ENCODE measurements around the gene CTNND2.
"Not testable (repeated sequence)": the region's sequence is repeated elsewhere in the genome, so short reads cannot be mapped to it uniquely, and the experiment has no call there.

CTNND2 gene

GRCh38 chr5:11415751-11416150 is 488.5 kb downstream of the CTNND2 start:
- Histone ChIP-seq H3K4me2 (ENCODE audit: insufficient read depth, low read length) (no peak overlapping the region), H2AFZ (ENCODE audit: low read depth, low read length) (no peak overlapping the region), H3K4me3 (ENCODE audit: low read depth in 1 of 2, low read length in 2 of 2) (no peak overlapping the region), H3K36me3 (ENCODE audit: insufficient read depth, low read length) (no peaks in the 10 kb centered on the region), H4K20me1 (ENCODE audit: insufficient read depth, low read length) (no peaks in the 10 kb centered on the region), H3K79me2 (ENCODE audit: insufficient read depth, low read length) (no peaks in the 10 kb centered on the region), H3K9me3 (ENCODE audit: insufficient read depth, low read length, severe bottlenecking) (no peaks in the 10 kb centered on the region), H3K4me1 (ENCODE audit: insufficient read depth, low read length) (no peaks in the 10 kb centered on the region), H3K9ac (ENCODE audit: low read depth, low read length) (no peak overlapping the region), H3K27ac (ENCODE audit: low read length) (no peak overlapping the region), H3K27me3 (ENCODE audit: insufficient read depth, low read length, poor library complexity) (no peaks in the 10 kb centered on the region)
- no peak for ATAC-seq (ENCODE audit: insufficient read depth, low read depth)
- no peak for DNase-seq
- no peak for TF ChIP-seq EZH2 (IDR thresholded peaks at IDR 0.05; ENCODE audit: borderline replicate concordance, low read depth, low read length, severe bottlenecking)
- TF ChIP-seq CTCF (IDR thresholded peaks at IDR 0.05; ENCODE audit: borderline replicate concordance, extremely low read depth, low read length, poor library complexity, severe bottlenecking), result no peak

GRCh38 chr5:11414732-11415131 is 489.5 kb downstream of the CTNND2 start:
- H3K4me2 ChIP-seq (ENCODE audit: insufficient read depth, low read length); H3K79me2 ChIP-seq (ENCODE audit: insufficient read depth, low read length); ATAC-seq (ENCODE audit: insufficient read depth, low read depth); H3K9ac ChIP-seq (ENCODE audit: low read depth, low read length); H2AFZ ChIP-seq (ENCODE audit: low read depth, low read length); H3K4me1 ChIP-seq (ENCODE audit: insufficient read depth, low read length); H3K4me3 ChIP-seq (ENCODE audit: low read depth in 1 of 2, low read length in 2 of 2); H4K20me1 ChIP-seq (ENCODE audit: insufficient read depth, low read length); H3K27ac ChIP-seq (ENCODE audit: low read length); H3K36me3 ChIP-seq (ENCODE audit: insufficient read depth, low read length); DNase-seq; H3K27me3 ChIP-seq (ENCODE audit: insufficient read depth, low read length, poor library complexity); H3K9me3 ChIP-seq (ENCODE audit: insufficient read depth, low read length, severe bottlenecking): not testable (repeated sequence)

GRCh38 chr5:11411621-11412020 is 492.6 kb downstream of the CTNND2 start:
- no peak for ATAC-seq (ENCODE audit: insufficient read depth, low read depth)

GRCh38 chr5:11407556-11408145 is 496.6 kb downstream of the CTNND2 start:
- Histone ChIP-seq H3K4me3 (ENCODE audit: low read depth in 1 of 2, low read length in 2 of 2) (no peak overlapping the region), H4K20me1 (ENCODE audit: insufficient read depth, low read length) (no peaks in the 10 kb centered on the region), H3K36me3 (ENCODE audit: insufficient read depth, low read length) (no peaks in the 10 kb centered on the region), H3K27me3 (ENCODE audit: insufficient read depth, low read length, poor library complexity) (peaks cover 6% of the 10 kb centered on the region), H3K9ac (ENCODE audit: low read depth, low read length) (no peak overlapping the region), H2AFZ (ENCODE audit: low read depth, low read length) (no peak overlapping the region), H3K4me1 (ENCODE audit: insufficient read depth, low read length) (no peaks in the 10 kb centered on the region), H3K79me2 (ENCODE audit: insufficient read depth, low read length) (no peaks in the 10 kb centered on the region), H3K9me3 (ENCODE audit: insufficient read depth, low read length, severe bottlenecking) (no peaks in the 10 kb centered on the region), H3K4me2 (ENCODE audit: insufficient read depth, low read length) (no peak overlapping the region), H3K27ac (ENCODE audit: low read length) (no peak overlapping the region)
- no peak for DNase-seq
- TF ChIP-seq EZH2 (IDR thresholded peaks at IDR 0.05; ENCODE audit: borderline replicate concordance, low read depth, low read length, severe bottlenecking) (no peak), CTCF (IDR thresholded peaks at IDR 0.05; ENCODE audit: borderline replicate concordance, extremely low read depth, low read length, poor library complexity, severe bottlenecking) (no peak)
- no peak for ATAC-seq (ENCODE audit: insufficient read depth, low read depth)

More at GRCh38 chr5:11411621-11412020, 492.6 kb downstream of the CTNND2 start:
- no peak for DNase-seq
- H4K20me1 ChIP-seq (ENCODE audit: insufficient read depth, low read length), result no peaks in the 10 kb centered on the region
- no peak overlapping the region for H3K4me2 ChIP-seq (ENCODE audit: insufficient read depth, low read length)
- TF ChIP-seq CTCF (IDR thresholded peaks at IDR 0.05; ENCODE audit: borderline replicate concordance, extremely low read depth, low read length, poor library complexity, severe bottlenecking) (no peak), EZH2 (IDR thresholded peaks at IDR 0.05; ENCODE audit: borderline replicate concordance, low read depth, low read length, severe bottlenecking) (no peak)
- H3K79me2 ChIP-seq (ENCODE audit: insufficient read depth, low read length), result no peaks in the 10 kb centered on the region
- no peak overlapping the region for H3K9ac ChIP-seq (ENCODE audit: low read depth, low read length)
- no peak overlapping the region for H3K4me3 ChIP-seq (ENCODE audit: low read depth in 1 of 2, low read length in 2 of 2)
- H2AFZ ChIP-seq (ENCODE audit: low read depth, low read length), result no peak overlapping the region
- peaks cover 6% of the 10 kb centered on the region for H3K27me3 ChIP-seq (ENCODE audit: insufficient read depth, low read length, poor library complexity)
- H3K36me3 ChIP-seq (ENCODE audit: insufficient read depth, low read length), result no peaks in the 10 kb centered on the region
- H3K9me3 ChIP-seq (ENCODE audit: insufficient read depth, low read length, severe bottlenecking), result no peaks in the 10 kb centered on the region
- no peaks in the 10 kb centered on the region for H3K4me1 ChIP-seq (ENCODE audit: insufficient read depth, low read length)
- no peak overlapping the region for H3K27ac ChIP-seq (ENCODE audit: low read length)

Measured in DND-41 (cell line).